HepG2 (cell line): ENCODE measurements around the gene ETS1.

Experiments
- BRCA1 ChIP-seq: sonication (generic); formaldehyde crosslinking; IDR thresholded peaks from 2 replicates; pipeline ENCODE4 v1.4.0; 2020; ENCODE audit warnings: missing genetic modification reagents
- CTCF ChIP-seq: sonication (generic); formaldehyde crosslinking; IDR thresholded peaks from 2 replicates; pipeline ENCODE4 v1.5.0; 2020; ENCODE audit warnings: mild to moderate bottlenecking, missing genetic modification reagents, moderate library complexity
- NFE2L2 ChIP-seq: fragments of 150-350 bp; IDR thresholded peaks from 2 replicates; pipeline ENCODE4 v1.6.1; 2014; ENCODE audit warnings: low read length
- POLR2A ChIP-seq, 2 experiments: IDR thresholded peaks; 2 replicates each; pipeline ENCODE4 v1.6.1; 2011; ENCODE audit warnings: low read depth in 2 of 2, low read length in 2 of 2, mild to moderate bottlenecking in 1 of 2, moderate library complexity in 1 of 2; ENCODE audit not compliant: insufficient read depth in 1 of 2
- ZBTB37 ChIP-seq: sonication (generic); formaldehyde crosslinking; IDR thresholded peaks from 2 replicates; pipeline ENCODE4 v1.4.0; 2020; ENCODE audit warnings: mild to moderate bottlenecking, missing genetic modification reagents
- ZC3H4 ChIP-seq: sonication (generic); formaldehyde crosslinking; IDR thresholded peaks from 2 replicates; pipeline ENCODE4 v1.4.0; 2020; ENCODE audit warnings: missing genetic modification reagents, borderline replicate concordance
- ZNF513 ChIP-seq: sonication (generic); formaldehyde crosslinking; conservative IDR thresholded peaks from 2 replicates; pipeline ENCODE4 v1.5.0; 2020; ENCODE audit warnings: missing genetic modification reagents
- ZNF768 ChIP-seq: sonication (generic); formaldehyde crosslinking; IDR thresholded peaks from 2 replicates; pipeline ENCODE4 v1.4.0; 2020; ENCODE audit warnings: missing genetic modification reagents
- ZSCAN21 ChIP-seq: sonication (generic); formaldehyde crosslinking; IDR thresholded peaks from 2 replicates; pipeline ENCODE4 v1.8.0; 2022; ENCODE audit warnings: mild to moderate bottlenecking, missing genetic modification reagents, moderate library complexity, borderline replicate concordance

- TF ChIP-seq ZNF513 (CRISPR knock-in tag) (no peak), ZSCAN21 (CRISPR knock-in tag) (no peak), NFE2L2 (no peak), POLR2A (IDR thresholded peaks at IDR 0.05; ENCODE audit: insufficient read depth in 1 of 2, low read depth in 2 of 2, low read length in 2 of 2) (no peak), ZBTB37 (CRISPR knock-in tag) (no peak), CTCF (no peak), ZNF768 (no peak), BRCA1 (CRISPR knock-in tag) (no peak), ZC3H4 (CRISPR knock-in tag) (no peak)
These were observed 120.3 kb downstream of the ETS1 start for GRCh38 chr11:128467041-128467440.
